ENCODE results near the gene ADPRS. TPM values are rescaled to one million over a fixed set of nuclear protein-coding genes. Genes with fewer than 3 reads are reported as not detected.

Gene ADPRS
- total and polyA plus RNA-seq, 9 of the 15 experiments (the other 6 are each of a cell fraction or from before 2014, with no cell fraction given), result 5.9 to 40.0 (median 27.4) TPM

GRCh38 chr1:36116901-36117300 is 28.2 kb downstream of the ADPRS start (continued):
- TF ChIP-seq E2F6 (IDR thresholded peaks at IDR 0.05; ENCODE audit: borderline replicate concordance in 1 of 2, extremely low read depth in 1 of 2, insufficient read depth in 1 of 2, insufficient read length in 1 of 2, low read depth in 1 of 2, low read length in 1 of 2, poor library complexity in 1 of 2, severe bottlenecking in 1 of 2), result no peak

GRCh38 chr1:36118447-36119204 is 29.9 kb downstream of the ADPRS start:
- TF ChIP-seq ETV6 (IDR thresholded peaks at IDR 0.05; ENCODE audit: borderline replicate concordance in 1 of 2, low read depth in 2 of 2, low read length in 1 of 2) (no peak), ETV6 (CRISPR knock-in tag; IDR thresholded peaks at IDR 0.05; ENCODE audit: borderline replicate concordance) (no peak), HINFP (tag; conservative IDR thresholded peaks at IDR 0.05; ENCODE audit: low read depth) (no peak), HDAC2 (IDR thresholded peaks at IDR 0.05) (0 out of 2 replicates have a peak, but pooled peaks have one; percentile 17), BCOR (IDR thresholded peaks at IDR 0.05) (0 out of 2 replicates have a peak, but pooled peaks have one; percentile 25), RBM25 (IDR thresholded peaks at IDR 0.05; ENCODE audit: low read depth, low read length, severe bottlenecking) (peak; percentile 75), SMAD3 (CRISPR knock-in tag; conservative IDR thresholded peaks at IDR 0.05) (no peak), RBM22 (IDR thresholded peaks at IDR 0.05; ENCODE audit: low read depth, low read length, poor library complexity, severe bottlenecking) (no peak), RCOR1 (IDR thresholded peaks at IDR 0.05; ENCODE audit: borderline replicate concordance in 1 of 2, low read depth in 2 of 2, low read length in 2 of 2) (0 out of 4 replicates have a peak, but pooled peaks of 1 of the 2 experiments have one; percentile 3), ZNF121 (CRISPR knock-in tag; conservative IDR thresholded peaks at IDR 0.05) (no peak), YY1 (IDR thresholded peaks at IDR 0.05; ENCODE audit: borderline replicate concordance in 1 of 3, control insufficient read depth in 1 of 3, extremely low read depth in 1 of 3, insufficient read depth in 3 of 3, insufficient read length in 1 of 3, insufficient replicate concordance in 2 of 3, low read depth in 1 of 3, low read length in 2 of 3) (no peak)
- no peak overlapping the region for H2AFZ ChIP-seq (ENCODE audit: low read depth, low read length)
- no peaks in the 10 kb centered on the region for H3K36me3 ChIP-seq (ENCODE audit: control insufficient read depth, insufficient read depth, low read length)
- no peak overlapping the region for H3K27ac ChIP-seq (ENCODE audit: extremely low read depth, low read depth, low read length)
- H3K79me2 ChIP-seq (ENCODE audit: control insufficient read depth, insufficient read depth, low read length), result no peaks in the 10 kb centered on the region
- H3K9ac ChIP-seq (ENCODE audit: insufficient read depth in 1 of 2, low read depth in 2 of 2, low read length in 2 of 2), result peak overlapping the region in 1 of 2 experiments; percentile 75; a peak in 1 of 4 replicates
- no peak overlapping the region for H3K4me3 ChIP-seq
- no peaks in the 10 kb centered on the region; the same call in none of the 2 replicates for H4K20me1 ChIP-seq (replicated peaks; ENCODE audit: control insufficient read depth, insufficient read depth, low read length)
- H3K9me3 ChIP-seq (replicated peaks; ENCODE audit: control insufficient read depth, insufficient read depth, low read depth, low read length), result no peaks in the 10 kb centered on the region
- H3K9me1 ChIP-seq (ENCODE audit: control insufficient read depth, insufficient read depth, low read length), result no peaks in the 10 kb centered on the region
- H3K4me1 ChIP-seq (replicated peaks in 1 of 2; ENCODE audit: control insufficient read depth in 2 of 2, insufficient read depth in 2 of 2, low read length in 2 of 2), result peaks cover 0 to 21% of the 10 kb centered on the region in 2 experiments; a peak in 3 of 5 replicates
- ATAC-seq (no peak), FAIRE-seq (no peak), DNase-seq (ENCODE audit: extremely low read depth in 1 of 4, low spot score in 3 of 4) (peak in 1 of 4 experiments; percentile 35)
- CTCF ChIA-PET (ENCODE audit: low intra/inter-chr PET ratio), result no interaction called here
- in situ Hi-C loops (cut with MboI), result no loop called here
- POLR2A ChIA-PET, result interaction anchor here (0.6 to 3.7 kb wide), 12 partner anchors 8 to 416 kb away, joined by 3 to 19 read pairs (median 4); partner anchors contain the start of gene AGO3
- no TSS peak for BruUV-seq (replicated peaks)
- 18% methylated on average over 9 of the region's 10 CpGs for WGBS (ENCODE audit: insufficient coverage, low coverage, missing lambda C conversion rate)
- H3K27me3 ChIP-seq (ENCODE audit: control insufficient read depth in 2 of 2, insufficient read depth in 2 of 2, low read length in 2 of 2), result peaks cover 0 to 9% of the 10 kb centered on the region in 2 experiments; a peak in 1 of 5 replicates
- intact Hi-C loops (cut with micrococcal nuclease), result no loop called here
- no peak overlapping the region for H3K4me2 ChIP-seq (ENCODE audit: insufficient read depth, low read length)
